ENCODE measurements around the gene YEATS2. TPM values are rescaled to one million over a fixed set of nuclear protein-coding genes. Genes with fewer than 3 reads are reported as not detected.

Gene YEATS2
- polyA plus RNA-seq, 4 donors = 3.5 to 19.2 (median 6.0) TPM

DNA sequence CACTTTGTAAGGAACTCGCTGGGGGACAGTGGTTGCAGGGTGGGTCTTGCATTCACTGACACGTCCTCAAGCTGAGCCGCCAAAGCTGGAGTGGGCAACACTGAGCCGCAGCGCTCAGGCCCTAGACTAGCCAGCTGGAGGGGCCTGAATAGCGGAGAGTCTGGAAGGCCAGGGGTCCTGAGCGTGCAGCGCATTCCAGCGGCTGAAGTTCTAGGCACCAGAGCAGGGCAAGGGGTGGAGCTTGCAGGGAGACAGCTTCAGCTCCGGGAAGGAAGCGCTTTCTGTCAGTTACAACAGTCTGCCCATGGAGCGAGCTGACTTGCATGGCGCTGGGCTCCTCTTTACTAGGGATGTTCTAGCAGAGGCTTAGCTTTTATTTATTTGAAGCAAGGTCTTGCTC is 125.0 kb downstream of the YEATS2 start:
- no peak overlapping the region for H3K27ac ChIP-seq (ENCODE audit: low read depth in 1 of 3, low read length in 2 of 3)
- H3K27me3 ChIP-seq (ENCODE audit: control insufficient read depth in 3 of 3, insufficient read depth in 3 of 3, low read length in 3 of 3) = peaks cover 0 to 2% (median 0%) of the 10 kb centered on the region in 3 donors
- no peaks in the 10 kb centered on the region for H3K9me3 ChIP-seq (ENCODE audit: control insufficient read depth in 2 of 2, insufficient read depth in 1 of 2, low read depth in 1 of 2, low read length in 1 of 2)
- FAIRE-seq (no peak), DNase-seq (no peak)
- H3K36me3 ChIP-seq (ENCODE audit: control insufficient read depth in 3 of 3, insufficient read depth in 2 of 3, low read depth in 1 of 3, low read length in 3 of 3) = peaks cover 0 to 13% (median 2%) of the 10 kb centered on the region in 3 donors
- H3K4me1 ChIP-seq (ENCODE audit: control insufficient read depth in 3 of 3, insufficient read depth in 2 of 3, low read depth in 1 of 3, low read length in 2 of 3) = peaks cover 0 to 4% (median 0%) of the 10 kb centered on the region in 3 donors
- 90 to 96% (median 93%) methylated on average over 13 of the region's 13 CpGs for WGBS, 3 donors
- H3K4me3 ChIP-seq (ENCODE audit: low read depth in 1 of 3, low read length in 3 of 3) = no peak overlapping the region

DNA sequence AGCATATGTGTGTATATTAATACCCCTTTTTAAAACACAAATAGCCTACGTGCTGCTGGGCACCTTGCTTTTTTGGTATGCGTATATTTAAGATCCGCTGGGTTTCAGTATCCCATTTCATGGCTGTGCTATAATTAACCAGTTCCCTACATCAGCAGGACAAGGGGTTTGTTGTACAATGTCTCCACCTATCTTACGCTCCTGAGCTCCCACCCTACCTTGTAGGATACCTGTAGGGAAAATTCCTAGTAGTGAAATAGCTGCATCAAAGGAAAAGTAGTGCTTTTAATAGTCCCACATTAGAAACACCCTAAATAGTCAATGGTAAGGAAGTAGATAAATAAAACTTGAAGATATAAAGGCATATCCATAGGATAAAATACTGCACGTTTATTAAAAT is 126.4 kb downstream of the YEATS2 start:
- Histone ChIP-seq H3K27ac (ENCODE audit: low read depth in 1 of 3, low read length in 2 of 3) (no peak overlapping the region), H3K27me3 (ENCODE audit: control insufficient read depth in 3 of 3, insufficient read depth in 3 of 3, low read length in 3 of 3) (peaks cover 0 to 2% (median 0%) of the 10 kb centered on the region in 3 donors), H3K4me1 (ENCODE audit: control insufficient read depth in 3 of 3, insufficient read depth in 2 of 3, low read depth in 1 of 3, low read length in 2 of 3) (peaks cover 0 to 4% (median 0%) of the 10 kb centered on the region in 3 donors), H3K36me3 (ENCODE audit: control insufficient read depth in 3 of 3, insufficient read depth in 2 of 3, low read depth in 1 of 3, low read length in 3 of 3) (peaks cover under 1 to 25% (median 2%) of the 10 kb centered on the region in 3 donors), H3K9me3 (ENCODE audit: control insufficient read depth in 2 of 2, insufficient read depth in 1 of 2, low read depth in 1 of 2, low read length in 1 of 2) (no peaks in the 10 kb centered on the region), H3K4me3 (ENCODE audit: low read depth in 1 of 3, low read length in 3 of 3) (no peak overlapping the region)
- DNase-seq (no peak), FAIRE-seq (no peak)
- WGBS, 3 donors = 82 to 85% (median 85%) methylated on average over 5 of the region's 5 CpGs

DNA sequence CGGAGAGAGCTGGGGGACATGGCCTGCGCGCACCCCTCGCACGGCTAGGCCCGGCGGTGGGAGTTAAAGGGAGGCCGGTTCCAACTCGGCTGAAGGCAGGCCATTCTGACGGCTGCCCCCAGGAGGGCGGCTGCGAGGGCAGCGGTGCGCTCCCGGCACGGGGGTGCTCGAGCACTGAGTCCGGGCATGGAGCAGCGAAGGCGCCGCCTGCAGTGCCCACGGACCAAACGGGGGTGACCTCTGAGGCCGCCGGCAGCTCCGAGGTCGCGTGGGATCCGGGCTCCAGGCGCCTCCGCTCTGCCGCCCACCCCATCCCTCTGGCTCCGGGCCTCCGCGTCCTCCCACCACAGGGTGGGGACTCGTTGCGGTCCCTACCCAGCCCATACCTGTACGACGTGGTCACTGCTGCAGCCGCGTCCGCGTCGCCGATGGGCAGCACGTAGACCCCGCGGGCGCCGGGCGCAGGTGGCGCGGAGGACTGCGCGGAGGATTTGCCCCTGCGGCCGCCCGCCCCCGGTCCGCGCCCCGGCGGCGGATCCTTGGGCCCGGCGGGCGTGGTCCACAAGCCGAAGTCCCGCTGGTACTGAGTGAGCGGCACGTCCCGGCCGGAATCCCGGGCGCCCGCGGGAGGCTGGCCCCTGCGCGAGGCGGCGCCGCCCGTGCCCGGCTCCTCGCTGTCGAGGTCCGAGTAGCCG is 127.3 kb downstream of the YEATS2 start:
- H3K4me1 ChIP-seq (ENCODE audit: control insufficient read depth in 3 of 3, insufficient read depth in 2 of 3, low read depth in 1 of 3, low read length in 2 of 3) = peaks cover 0 to 4% (median 0%) of the 10 kb centered on the region in 3 donors
- H3K4me3 ChIP-seq (ENCODE audit: low read depth in 1 of 3, low read length in 3 of 3) = peak overlapping the region; percentile 20 to 61 (median 41)
- H3K36me3 ChIP-seq (ENCODE audit: control insufficient read depth in 3 of 3, insufficient read depth in 2 of 3, low read depth in 1 of 3, low read length in 3 of 3) = peaks cover 2 to 27% (median 5%) of the 10 kb centered on the region in 3 donors
- 1% methylated on average over 55 to 88 of the region's 88 CpGs for WGBS, 3 donors
- FAIRE-seq (no peak), DNase-seq (peak in 1 of 2 donors; percentile 65)
- peaks cover 0 to 2% (median 0%) of the 10 kb centered on the region in 3 donors for H3K27me3 ChIP-seq (ENCODE audit: control insufficient read depth in 3 of 3, insufficient read depth in 3 of 3, low read length in 3 of 3)
- no peak overlapping the region for H3K27ac ChIP-seq (ENCODE audit: low read depth in 1 of 3, low read length in 2 of 3)
- H3K9me3 ChIP-seq (ENCODE audit: control insufficient read depth in 2 of 2, insufficient read depth in 1 of 2, low read depth in 1 of 2, low read length in 1 of 2) = no peaks in the 10 kb centered on the region

DNA sequence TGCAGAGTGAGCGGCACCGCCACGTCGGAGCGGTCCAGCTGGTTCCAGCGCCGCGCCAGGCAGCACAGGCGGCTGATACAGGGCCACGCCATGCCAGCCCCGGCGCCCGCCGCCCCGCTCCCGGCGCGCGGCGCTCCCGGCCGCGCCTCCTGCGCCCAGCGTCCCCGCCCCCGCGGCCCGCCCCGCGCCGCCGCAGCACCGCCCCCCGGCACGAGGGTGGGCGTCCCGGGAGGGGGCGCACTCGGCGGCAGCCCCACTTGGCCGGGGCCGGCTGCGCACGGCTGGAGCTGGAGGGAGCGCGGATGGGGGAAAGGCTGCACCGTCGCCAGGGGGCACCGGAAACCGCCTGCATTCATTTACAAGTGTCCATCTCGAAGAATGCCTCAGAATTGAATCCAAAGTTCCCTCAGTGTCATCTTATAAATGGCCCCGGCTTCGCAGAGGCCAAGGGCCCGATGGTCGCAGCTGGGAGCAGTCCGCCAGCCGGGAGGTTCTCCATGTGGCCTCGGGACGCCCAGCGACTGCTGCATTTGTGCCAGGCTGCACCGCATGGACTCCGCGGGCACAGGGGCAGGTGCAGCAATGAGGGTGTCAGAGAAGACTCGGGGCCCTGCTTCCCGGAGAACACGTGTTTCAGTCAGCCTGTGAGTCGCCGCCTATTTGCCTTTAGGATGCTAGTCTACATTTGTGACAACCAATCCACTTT is 128.0 kb downstream of the YEATS2 start, which contains the start of gene MAP6D1:
Gene MAP6D1 (minus strand): TSS at position 122 of the 706 bp plus-strand sequence. CDS start 30 bp downstream, at position 92.
- Histone ChIP-seq H3K27ac (ENCODE audit: low read depth in 1 of 3, low read length in 2 of 3) (no peak within 1 kb of the TSS), H3K27me3 (ENCODE audit: control insufficient read depth in 3 of 3, insufficient read depth in 3 of 3, low read length in 3 of 3) (peaks cover 0 to 2% (median 0%) of the 10 kb centered on the region in 3 donors), H3K4me1 (ENCODE audit: control insufficient read depth in 3 of 3, insufficient read depth in 2 of 3, low read depth in 1 of 3, low read length in 2 of 3) (peaks cover 0 to 4% (median 0%) of the 10 kb centered on the region in 3 donors), H3K36me3 (ENCODE audit: control insufficient read depth in 3 of 3, insufficient read depth in 2 of 3, low read depth in 1 of 3, low read length in 3 of 3) (peaks cover 2 to 32% (median 3%) of the 10 kb centered on the region in 3 donors), H3K4me3 (ENCODE audit: low read depth in 1 of 3, low read length in 3 of 3) (peak within 1 kb of the TSS; percentile 20 to 61 (median 41)), H3K9me3 (ENCODE audit: control insufficient read depth in 2 of 2, insufficient read depth in 1 of 2, low read depth in 1 of 2, low read length in 1 of 2) (no peaks in the 10 kb centered on the region)
- FAIRE-seq = no peak
- peak; percentile 24 to 74 for DNase-seq
- WGBS, 3 donors = 3 to 7% (median 4%) methylated on average over 31 to 69 of the region's 69 CpGs

DNA sequence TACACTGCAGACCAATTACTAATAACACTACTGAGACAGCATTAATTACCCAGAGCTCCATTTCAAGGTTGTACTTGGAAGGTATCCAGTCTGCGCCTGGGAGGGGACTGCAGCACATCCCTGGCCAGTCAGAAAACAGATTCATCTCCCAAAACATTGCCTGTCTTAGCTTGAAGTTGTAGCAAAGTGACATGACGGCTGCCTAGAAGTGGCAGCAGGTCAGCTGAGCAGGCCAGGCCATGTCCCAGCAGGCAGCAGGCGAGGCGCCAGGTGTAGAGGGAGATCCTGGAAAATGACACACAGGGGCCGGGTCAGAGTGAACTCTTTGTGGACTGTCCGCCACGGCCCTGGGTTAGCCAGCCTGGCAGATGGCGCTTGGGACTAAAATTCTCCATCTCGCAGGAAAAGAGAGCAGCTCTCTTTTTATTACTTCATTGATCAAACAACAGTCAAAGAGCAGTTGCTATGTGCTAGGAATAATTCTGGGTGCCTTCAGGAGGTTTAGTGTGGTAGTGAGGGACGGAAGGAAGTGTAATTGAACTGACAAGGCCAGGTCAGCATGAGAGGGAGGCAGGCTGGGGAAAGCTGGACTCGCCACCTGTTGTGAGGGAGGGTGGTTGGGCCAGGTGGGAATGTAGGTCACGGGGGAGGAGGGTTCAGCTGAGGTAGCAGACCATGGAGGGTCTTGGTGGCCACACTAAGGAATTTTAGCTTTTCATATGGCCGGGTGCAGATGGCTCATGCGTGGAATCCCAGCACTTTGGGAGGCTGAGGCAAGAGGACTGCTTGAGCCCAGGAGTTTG is 129.1 kb downstream of the YEATS2 start:
- Histone ChIP-seq H3K27me3 (ENCODE audit: control insufficient read depth in 3 of 3, insufficient read depth in 3 of 3, low read length in 3 of 3) (peaks cover 0 to 2% (median 0%) of the 10 kb centered on the region in 3 donors), H3K4me3 (ENCODE audit: low read depth in 1 of 3, low read length in 3 of 3) (no peak overlapping the region), H3K9me3 (ENCODE audit: control insufficient read depth in 2 of 2, insufficient read depth in 1 of 2, low read depth in 1 of 2, low read length in 1 of 2) (no peaks in the 10 kb centered on the region), H3K4me1 (ENCODE audit: control insufficient read depth in 3 of 3, insufficient read depth in 2 of 3, low read depth in 1 of 3, low read length in 2 of 3) (peaks cover 0 to 4% (median 0%) of the 10 kb centered on the region in 3 donors), H3K36me3 (ENCODE audit: control insufficient read depth in 3 of 3, insufficient read depth in 2 of 3, low read depth in 1 of 3, low read length in 3 of 3) (peaks cover 2 to 34% (median 3%) of the 10 kb centered on the region in 3 donors), H3K27ac (ENCODE audit: low read depth in 1 of 3, low read length in 2 of 3) (no peak overlapping the region)
- 87 to 91% (median 90%) methylated on average over 14 of the region's 14 CpGs for WGBS, 3 donors
- no peak for FAIRE-seq
- DNase-seq = peak in 1 of 2 donors; percentile 9

DNA sequence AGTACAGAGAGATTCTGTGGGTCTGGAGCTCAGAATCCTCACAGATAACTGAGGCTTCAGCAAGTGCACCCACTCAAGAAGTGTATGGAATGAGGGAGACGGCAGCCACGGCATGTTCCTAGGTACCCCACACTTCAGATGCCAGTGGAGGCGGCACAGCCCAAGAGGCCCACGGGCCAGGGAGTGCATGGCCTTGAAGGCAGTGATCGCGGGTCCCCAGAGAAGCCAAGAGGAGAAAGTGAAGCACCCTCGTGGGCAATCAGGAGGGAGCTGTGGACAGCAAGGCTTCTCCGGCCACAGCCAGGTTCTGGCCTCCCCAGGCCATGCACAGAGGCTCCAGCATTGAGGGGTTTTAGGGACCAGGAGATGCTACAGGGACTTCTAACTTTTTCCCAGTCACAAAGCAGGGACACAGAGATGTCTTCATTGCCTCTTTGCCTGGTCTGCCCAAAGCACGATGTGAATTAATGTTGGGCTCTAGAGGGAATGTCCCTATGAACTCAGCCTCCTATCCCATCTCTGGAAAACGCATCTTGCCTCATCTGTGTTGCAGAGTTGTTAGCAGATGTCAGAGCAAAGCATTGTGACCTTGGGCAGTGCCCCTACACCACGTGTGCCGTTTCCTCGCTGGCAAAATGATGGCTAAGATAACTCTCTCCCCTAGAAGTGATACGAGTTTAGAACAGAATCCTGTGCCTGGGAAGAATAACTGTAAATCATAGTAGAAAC is 130.4 kb downstream of the YEATS2 start:
- Histone ChIP-seq H3K27me3 (ENCODE audit: control insufficient read depth in 3 of 3, insufficient read depth in 3 of 3, low read length in 3 of 3) (peaks cover 0 to 2% (median 0%) of the 10 kb centered on the region in 3 donors), H3K36me3 (ENCODE audit: control insufficient read depth in 3 of 3, insufficient read depth in 2 of 3, low read depth in 1 of 3, low read length in 3 of 3) (peaks cover 2 to 41% (median 8%) of the 10 kb centered on the region in 3 donors), H3K27ac (ENCODE audit: low read depth in 1 of 3, low read length in 2 of 3) (no peak overlapping the region), H3K4me3 (ENCODE audit: low read depth in 1 of 3, low read length in 3 of 3) (no peak overlapping the region), H3K4me1 (ENCODE audit: control insufficient read depth in 3 of 3, insufficient read depth in 2 of 3, low read depth in 1 of 3, low read length in 2 of 3) (peaks cover 0 to 4% (median 0%) of the 10 kb centered on the region in 3 donors), H3K9me3 (ENCODE audit: control insufficient read depth in 2 of 2, insufficient read depth in 1 of 2, low read depth in 1 of 2, low read length in 1 of 2) (no peaks in the 10 kb centered on the region)
- FAIRE-seq (no peak), DNase-seq (no peak)
- 73 to 85% (median 78%) methylated on average over 14 of the region's 14 CpGs for WGBS, 3 donors

DNA sequence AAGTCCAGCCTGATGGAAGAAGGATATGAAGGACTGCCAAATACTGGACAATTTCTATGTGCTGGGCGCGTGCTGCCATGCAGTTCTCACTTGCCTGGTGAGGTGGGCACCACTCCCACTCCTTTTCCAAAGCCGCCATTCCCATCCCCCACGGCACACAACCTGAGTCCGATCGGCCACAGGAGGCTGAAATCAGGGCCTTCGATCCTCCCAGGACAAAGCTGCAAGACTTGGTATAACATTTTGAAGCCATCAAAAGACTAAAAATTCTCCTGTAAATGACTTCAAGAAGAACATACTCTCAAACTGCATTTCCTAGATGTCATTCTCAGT is 130.9 kb downstream of the YEATS2 start:
- no peak overlapping the region for H3K27ac ChIP-seq (ENCODE audit: low read depth in 1 of 3, low read length in 2 of 3)
- 92 to 94% (median 93%) methylated on average over 7 of the region's 7 CpGs for WGBS, 3 donors
- H3K9me3 ChIP-seq (ENCODE audit: control insufficient read depth in 2 of 2, insufficient read depth in 1 of 2, low read depth in 1 of 2, low read length in 1 of 2) = no peaks in the 10 kb centered on the region
- no peak for FAIRE-seq
- no peak overlapping the region for H3K4me3 ChIP-seq (ENCODE audit: low read depth in 1 of 3, low read length in 3 of 3)
- H3K4me1 ChIP-seq (ENCODE audit: control insufficient read depth in 3 of 3, insufficient read depth in 2 of 3, low read depth in 1 of 3, low read length in 2 of 3) = peaks cover 0 to 4% (median 0%) of the 10 kb centered on the region in 3 donors
- peaks cover 4 to 47% (median 8%) of the 10 kb centered on the region in 3 donors for H3K36me3 ChIP-seq (ENCODE audit: control insufficient read depth in 3 of 3, insufficient read depth in 2 of 3, low read depth in 1 of 3, low read length in 3 of 3)
- peaks cover 0 to 2% (median 0%) of the 10 kb centered on the region in 3 donors for H3K27me3 ChIP-seq (ENCODE audit: control insufficient read depth in 3 of 3, insufficient read depth in 3 of 3, low read length in 3 of 3)
- no peak for DNase-seq
